ACHN (cell line): ENCODE data around the gene HTR1D.
"Not testable (repeated sequence)": the region's sequence is repeated elsewhere in the genome, so short reads cannot be mapped to it uniquely, and the experiment has no call there.

Experiments
- DNase-seq: peaks from one replicate; pipeline ENCODE4 v3.0.0-alpha.2; 2015
- in situ Hi-C: cut with HindIII; loops from 2 replicates; pipeline ENCODE4 v1.10.0; 2017; ENCODE audit warnings: low sequenced_read_pairs, low pct_ligation_motif_present, low pct_unique_long_range_greater_than_20kb

Gene HTR1D, protein sequence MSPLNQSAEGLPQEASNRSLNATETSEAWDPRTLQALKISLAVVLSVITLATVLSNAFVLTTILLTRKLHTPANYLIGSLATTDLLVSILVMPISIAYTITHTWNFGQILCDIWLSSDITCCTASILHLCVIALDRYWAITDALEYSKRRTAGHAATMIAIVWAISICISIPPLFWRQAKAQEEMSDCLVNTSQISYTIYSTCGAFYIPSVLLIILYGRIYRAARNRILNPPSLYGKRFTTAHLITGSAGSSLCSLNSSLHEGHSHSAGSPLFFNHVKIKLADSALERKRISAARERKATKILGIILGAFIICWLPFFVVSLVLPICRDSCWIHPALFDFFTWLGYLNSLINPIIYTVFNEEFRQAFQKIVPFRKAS

DNA sequence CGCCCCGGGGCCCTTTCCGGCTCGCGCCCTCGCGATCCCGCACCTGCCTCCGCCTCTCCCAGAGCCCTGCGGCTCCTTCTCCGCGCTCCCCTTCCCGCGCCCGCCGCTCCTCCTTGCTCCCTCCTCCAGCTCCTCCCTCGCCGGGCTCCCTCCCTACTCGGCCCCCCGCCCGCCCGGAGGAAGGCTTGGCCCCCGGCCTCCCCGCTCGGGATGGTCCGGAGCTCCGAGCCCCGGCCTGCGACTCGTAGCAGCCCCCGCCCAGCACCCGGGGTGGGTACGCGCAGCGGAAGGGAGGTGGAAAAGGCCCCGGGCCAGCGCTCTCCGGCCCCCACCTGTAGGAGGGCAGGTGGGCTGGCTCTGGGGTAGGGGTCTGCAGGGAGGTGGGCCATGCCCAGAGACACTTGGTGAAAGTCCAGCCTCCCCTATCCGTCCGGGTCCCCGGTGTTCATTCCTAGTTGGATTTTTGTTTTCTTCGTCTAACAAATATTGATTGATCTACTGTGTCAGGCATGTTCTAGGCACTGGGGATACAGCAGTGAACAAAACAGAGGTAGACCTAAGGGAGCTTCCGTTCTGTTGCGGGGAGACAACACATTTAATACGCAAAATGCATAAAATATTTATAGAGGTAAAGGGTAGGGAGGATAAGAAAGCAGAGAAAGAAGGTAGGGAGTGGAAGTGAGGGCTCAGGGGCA is at the start of gene HTR1D:
HTR1D (minus strand) TSS at position 82 of the 695 bp plus-strand sequence. CDS start 23,283 bp downstream, outside the sequence.
- no peak for DNase-seq
- in situ Hi-C loops = no loop called here

DNA sequence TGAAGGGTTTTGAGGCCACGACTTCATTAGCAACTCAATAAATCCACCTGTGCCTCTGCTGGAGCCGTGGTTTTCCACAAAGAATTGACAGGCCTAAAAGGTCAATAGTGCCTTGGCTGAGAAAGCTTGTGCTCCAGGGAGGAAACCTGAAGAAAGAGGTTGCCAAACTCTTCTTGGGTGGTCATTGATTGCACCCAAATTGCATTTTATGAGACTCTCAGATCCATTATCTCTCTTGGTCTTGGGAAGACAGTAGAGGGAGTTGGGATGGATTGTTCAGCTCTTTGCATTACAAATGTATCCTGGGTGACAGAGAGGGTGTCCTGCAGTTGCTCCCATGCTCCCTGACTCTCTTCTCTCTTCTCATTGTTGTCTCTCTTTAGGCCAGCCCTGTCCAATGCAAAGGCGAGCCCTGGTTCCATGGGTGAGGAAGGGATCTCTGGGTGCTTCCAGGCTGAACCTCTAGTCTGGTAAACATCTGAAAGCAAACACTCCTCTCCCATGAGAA is 46.1 kb upstream of the HTR1D start:
- in situ Hi-C loops = no loop called here
- DNase-seq = no peak

DNA sequence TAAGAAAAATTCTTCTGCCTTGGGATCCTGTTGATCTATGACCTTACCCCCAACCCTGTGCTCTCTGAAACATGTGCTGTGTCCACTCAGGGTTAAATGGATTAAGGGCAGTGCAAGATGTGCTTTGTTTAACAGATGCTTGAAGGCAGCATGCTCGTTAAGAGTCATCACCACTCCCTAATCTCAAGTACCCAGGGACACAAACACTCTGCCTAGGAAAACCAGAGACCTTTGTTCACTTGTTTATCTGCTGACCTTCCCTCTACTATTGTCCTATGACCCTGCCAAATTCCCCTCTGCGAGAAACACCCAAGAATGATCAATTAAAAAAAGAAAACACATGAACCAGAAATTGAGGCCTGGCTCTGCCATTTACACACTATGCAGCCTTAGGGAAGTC is 40.8 kb upstream of the HTR1D start:
- DNase-seq, in situ Hi-C loops: not testable (repeated sequence)

DNA sequence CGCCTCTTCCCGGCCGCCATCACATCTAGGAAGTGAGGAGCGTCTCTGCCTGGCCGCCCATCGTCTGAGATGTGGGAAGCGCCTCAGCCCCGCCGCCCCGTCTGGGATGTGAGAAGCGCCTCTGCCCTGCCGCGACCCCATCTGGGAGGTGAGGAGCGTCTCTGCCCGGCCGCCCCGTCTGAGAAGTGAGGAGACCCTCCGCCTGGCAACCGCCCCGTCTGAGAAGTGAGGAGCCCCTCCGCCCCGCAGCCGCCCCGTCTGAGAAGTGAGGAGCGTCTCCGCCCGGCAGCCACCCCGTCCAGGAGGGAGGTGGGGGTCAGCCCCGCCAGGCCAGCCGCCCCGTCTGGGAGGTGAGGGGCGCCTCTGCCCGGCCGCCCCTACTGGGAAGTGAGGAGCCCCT is 40.1 kb upstream of the HTR1D start:
- in situ Hi-C loops, DNase-seq: not testable (repeated sequence)

DNA sequence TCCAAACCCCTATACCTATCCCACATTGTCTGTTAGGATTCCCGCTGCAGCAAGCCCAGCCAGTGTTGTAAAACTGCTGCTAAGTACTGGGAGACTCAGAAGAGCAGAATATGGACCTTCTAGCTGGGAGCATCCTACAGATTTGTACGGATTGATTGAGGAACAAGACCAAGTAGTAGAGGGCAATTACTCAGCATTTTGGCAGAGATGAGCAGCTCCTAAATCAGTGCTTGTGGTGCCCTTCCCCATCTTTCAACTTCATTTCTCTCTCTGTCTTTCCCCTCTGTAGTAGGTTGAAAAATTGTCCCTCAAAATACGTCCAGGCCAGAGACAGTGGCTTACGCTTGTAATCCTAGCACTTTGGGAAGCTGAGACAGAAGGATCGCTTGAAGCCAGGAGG is 37.3 kb upstream of the HTR1D start:
- in situ Hi-C loops = no loop called here
- DNase-seq = no peak

DNA sequence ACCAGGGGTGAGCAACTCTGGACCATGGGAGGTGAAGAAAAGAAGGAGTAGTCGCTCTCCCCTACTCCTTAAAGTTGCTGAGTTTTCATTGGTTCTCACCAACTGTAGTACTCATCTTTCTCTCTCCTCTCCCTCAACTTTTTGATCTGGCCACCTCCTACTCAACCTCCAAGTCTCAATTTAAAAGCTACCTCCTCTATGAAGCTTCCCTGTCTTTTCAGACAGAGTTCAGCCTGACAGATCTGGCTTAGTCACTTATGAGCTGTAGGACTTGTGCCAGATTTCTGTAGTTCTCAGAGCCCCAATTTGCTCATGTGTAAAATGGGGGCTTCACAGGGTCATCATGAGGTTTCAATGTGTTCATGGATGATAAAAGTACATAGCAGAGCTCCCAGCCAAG is 34.5 kb upstream of the HTR1D start:
- in situ Hi-C loops = no loop called here
- DNase-seq = no peak

DNA sequence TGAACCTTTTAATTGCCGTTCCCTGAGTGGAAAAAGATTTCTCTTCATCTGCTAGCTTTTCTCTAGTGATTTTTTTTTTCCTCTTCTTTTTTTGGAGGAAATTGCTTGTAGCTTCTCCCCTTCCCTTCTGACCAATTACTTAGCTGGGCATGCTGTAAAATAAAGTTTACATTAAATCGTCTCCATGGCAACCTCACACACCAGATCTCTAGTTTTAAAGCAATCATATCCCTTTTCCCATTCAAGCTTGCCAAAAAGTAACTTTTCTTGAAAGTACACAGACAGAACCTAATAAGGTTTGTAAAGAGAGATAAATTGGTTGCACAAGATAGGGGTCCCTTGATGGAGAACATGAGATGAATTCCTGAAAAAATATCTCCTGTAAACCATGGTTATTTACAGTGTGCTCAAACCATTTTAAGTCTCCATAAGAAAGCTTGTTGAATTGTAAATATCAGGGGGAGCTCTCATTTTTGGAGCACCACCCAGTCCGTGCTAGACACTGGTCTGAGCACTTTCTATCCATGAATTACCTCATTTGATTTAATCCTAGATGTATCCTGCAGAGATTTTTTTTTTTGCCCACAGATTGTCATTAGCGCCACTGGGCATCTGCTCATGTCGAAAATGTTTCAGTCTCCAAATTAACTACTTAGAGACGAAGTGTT is 32.6 kb upstream of the HTR1D start:
- no peak for DNase-seq
- in situ Hi-C loops = no loop called here

DNA sequence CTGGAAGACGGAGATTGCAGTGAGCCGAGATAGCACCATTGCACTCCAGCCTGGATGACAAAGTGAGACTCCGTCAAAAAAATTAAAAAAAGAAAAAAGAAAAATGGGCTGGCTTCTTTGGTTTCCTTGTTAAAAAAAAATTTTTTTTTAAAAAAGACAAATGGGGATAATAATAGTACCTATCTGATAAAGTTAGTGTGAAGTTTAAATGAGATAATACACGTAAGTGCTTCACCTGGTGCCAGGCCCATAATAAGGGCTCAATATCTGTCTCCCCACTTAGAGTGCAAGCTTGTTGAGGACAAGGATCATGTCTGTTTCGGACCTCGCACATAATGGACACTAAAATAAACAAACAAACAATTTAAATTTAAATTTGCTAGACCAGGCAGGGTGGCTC is 30.0 kb upstream of the HTR1D start:
- DNase-seq = no peak
- in situ Hi-C loops = no loop called here

DNA sequence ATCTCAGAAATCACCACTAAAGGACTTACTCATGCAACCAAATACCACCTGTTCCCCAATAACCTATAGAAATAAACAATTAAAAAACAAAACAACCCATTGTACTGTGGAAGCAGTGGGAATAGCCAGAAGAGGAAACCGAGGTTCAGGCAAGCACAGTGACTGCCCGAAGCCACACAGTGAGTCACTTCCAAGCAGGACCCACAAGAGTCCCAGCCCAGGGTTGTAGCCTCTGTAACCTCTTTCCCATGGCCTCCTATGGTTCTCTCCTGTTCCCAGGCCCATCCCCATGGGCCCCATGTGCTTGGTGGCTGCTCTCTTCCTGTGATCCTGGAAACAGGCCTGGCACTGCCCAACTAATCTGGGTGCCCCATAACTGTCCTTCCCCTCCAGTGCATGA is 29.0 kb upstream of the HTR1D start:
- in situ Hi-C loops = no loop called here
- no peak for DNase-seq

DNA sequence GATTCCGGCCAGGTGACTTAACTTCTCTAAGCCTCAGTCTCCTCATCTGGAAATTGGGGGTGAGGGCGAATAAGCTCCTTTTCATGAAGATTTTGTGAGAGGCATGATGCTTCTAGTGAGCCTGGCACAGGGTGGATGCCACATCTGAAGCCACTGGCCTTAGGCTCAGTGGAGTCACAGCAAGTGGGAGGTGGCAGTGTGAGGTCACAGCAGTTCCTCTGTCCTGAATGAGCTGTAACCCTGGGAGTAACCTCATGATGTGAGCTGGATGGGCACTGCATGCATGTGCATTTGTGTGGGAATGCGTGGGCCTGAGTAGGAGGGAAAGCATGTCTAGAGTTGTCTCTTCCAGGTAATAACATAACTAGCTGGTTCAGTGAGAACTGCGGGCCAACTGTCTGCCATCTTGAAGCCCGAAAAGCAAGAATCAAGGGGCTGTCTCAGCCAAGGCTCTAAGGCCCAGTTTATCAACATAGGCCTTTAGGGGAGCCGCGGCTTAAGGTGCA is 27.0 kb upstream of the HTR1D start:
- in situ Hi-C loops = no loop called here
- DNase-seq = no peak

DNA sequence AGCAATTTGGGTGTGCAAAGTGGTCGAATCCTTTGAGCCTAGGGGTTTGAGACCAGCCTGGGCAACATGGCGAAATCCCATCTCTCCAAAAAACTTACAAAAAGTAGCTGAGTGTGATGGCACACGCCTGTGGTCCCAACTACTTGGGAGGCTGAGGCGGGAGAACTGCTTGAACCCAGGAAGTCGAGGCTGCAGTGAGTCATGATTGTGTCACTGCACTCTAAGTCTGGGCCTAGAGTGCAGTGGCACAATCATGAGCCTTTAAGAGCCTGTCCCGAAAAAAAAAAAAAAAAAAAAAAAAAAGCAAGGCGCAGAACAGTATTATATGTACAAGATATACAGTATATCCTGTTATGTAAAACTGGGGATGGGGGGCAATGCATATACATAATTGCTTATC is 25.1 kb upstream of the HTR1D start:
- in situ Hi-C loops = no loop called here
- no peak for DNase-seq

DNA sequence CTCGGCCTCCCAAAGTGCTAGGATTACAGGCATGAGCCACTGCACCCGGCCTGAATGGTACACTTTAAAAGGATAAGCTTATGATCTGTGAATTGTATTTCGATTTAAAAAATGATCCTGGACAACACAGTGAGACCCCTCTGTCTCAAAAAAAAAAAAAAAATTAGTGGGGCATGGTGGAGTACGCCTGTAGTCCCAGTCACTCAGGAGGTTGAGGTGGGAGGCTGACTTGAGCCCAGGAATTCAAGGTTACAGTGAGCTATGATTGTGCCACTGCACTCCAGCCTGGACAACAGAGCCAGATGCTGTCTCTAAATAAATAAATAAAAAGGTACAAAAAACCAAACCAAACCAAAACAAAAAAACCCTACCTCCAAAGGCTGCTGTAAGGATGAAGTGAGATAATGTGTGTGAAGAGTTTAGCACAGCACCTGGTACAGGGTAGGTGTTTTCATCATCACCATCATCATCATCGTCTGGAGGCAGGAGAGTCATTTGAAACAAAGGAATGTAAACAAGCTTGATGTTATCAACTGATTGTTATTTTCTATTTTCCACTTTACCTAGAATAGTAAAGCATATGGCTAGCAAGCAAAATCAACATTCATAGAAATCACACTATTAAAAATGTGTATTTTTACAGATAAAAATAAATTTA is 22.5 kb upstream of the HTR1D start:
- in situ Hi-C loops = no loop called here
- DNase-seq = no peak

DNA sequence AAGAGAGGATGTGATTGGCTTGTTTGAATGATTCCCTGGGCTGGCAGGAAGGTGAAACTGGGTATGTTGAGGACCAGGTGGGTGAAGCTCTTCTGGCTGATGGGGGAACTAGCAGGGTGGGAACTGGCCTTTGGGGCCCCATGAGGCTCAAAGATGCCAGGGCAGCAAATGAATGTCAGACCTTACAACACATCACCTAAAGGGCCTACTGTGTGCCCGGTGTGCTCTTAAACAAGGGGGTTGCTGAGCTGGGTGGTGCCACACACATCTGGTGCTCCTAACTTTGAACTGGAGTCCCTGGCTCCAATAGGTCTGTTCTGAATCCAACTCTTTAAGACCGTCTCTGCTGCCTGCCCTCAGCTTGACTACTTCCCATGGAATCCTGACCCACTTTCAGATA is 21.3 kb upstream of the HTR1D start:
- in situ Hi-C loops = no loop called here
- no peak for DNase-seq

DNA sequence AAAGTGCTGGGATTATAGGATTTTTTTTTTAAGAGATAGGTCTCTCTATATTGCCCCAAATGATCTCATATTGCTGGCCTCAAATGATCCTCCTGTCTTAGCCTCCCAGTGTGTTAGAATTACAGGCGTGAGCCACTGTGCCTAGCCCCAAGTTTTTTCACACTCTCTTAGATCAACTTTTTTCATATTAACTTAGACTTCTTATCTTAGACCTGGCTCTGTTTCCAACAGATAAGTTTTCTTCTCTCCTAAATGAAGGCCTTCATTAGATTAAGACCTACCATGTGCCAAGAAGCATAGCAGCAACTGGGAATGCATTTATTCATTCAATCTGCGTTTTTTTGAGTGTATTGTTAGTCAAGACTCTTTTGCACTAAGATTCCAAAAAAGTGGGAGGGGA is 20.2 kb upstream of the HTR1D start:
- DNase-seq = no peak
- in situ Hi-C loops = no loop called here

DNA sequence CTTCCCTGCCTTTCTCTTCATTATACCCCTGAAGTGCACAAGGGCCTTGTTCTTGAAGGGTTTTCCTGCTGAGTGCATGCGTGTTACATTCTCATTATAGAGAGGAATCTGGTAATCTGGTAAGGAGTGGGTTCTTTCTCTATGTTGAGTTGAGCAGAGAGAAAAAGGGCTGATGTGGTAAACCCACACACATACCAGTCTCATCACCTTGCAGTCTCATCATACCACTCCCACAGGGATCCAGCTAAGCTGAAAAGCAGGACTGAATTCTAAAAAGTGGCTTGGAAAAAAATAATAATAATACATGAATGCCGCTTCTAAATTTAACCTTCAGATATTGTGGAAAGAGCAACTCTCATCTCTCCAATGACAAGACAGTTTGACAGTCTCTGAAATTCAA is 10.5 kb upstream of the HTR1D start:
- DNase-seq = no peak
- in situ Hi-C loops = no loop called here

DNA sequence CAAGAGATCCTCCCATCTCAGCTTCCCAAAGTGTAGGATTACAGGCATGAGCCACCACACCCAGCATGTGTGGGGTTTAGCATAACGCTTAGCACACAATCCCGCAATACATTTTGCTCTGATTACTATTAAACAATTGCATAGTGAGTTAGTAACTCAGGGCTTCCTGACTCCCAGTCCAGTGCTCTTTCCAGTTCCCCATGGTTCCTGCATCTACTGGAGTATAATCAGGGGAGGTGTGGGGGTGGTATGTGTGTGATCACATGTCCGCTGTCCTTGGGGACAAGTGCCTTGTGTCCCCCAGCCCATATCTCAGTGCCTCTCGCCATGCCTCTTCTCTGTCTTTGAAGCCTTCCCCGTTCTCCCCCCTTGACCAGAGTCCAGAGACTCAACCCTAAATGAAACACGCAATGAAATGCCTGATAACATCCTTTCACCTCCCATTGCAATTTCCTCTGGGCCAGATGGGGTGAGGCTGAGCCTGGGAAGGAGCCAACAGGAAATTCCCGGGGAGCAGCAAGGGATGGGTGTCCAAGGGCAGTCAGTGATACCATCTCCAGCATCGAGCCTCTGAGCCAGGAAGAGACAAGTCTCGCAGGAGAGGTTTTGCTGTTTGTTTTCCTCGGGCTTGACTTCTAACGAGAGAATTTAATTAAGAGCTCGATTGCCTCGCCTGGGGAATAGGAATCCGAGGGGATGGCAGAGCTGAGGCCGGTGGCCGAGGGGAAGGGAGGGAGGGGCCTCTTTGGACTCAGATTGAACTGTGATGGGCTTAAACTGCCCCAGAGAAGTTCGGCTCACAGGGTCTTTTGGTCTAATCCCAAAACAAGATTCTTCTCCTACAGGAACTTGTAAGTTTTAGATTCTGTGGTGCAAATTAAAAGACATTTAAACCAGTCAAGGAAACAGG is 7.7 kb upstream of the HTR1D start:
- in situ Hi-C loops = no loop called here

DNA sequence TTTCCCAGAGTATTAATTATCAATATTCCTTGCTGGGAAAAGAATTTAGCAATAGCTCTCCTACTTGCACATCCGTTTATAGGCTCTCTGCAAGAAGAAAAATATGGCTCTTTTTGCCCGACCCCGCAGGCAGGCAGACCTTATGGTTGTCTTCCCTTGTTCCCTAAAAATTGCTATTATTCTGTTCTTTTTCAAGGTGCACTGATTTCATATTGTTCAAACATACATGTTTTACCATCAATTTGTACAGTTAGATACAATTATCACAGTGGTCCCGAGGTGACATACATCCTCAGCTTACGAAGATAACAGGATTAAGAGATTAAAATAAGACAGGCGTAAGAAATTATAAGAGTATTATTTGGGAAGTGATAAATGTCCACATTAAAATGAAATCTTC is 6.7 kb upstream of the HTR1D start:
- DNase-seq, in situ Hi-C loops: not testable (repeated sequence)

More for the DNA sequence above, 7.7 kb upstream of the HTR1D start:
- peak; percentile 20 for DNase-seq

DNA sequence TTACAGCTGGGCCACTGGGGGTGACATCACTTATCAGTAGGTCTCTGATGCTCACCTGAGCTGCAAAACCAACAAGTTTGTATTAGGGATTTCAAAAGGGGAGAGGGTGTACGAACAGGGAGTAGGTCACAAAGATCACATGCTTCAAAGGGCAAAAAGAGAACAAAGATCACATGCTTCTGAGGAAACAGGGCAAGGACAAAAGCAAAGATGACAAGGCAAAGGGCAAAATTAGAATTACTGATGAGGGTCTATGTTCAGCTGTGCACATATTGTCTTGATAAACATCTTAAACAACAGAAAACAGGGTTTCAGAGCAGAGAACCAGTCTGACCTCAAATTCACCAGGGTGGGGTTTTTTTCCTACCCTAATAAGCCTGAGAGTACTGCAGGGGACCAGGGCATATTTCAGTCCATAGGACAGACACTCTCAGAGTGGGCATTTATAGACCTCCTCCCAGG is 6.2 kb upstream of the HTR1D start:
- DNase-seq, in situ Hi-C loops: not testable (repeated sequence)
